ENCODE measurements around the gene ZNF497.

The ZNF497 gene

DNA sequence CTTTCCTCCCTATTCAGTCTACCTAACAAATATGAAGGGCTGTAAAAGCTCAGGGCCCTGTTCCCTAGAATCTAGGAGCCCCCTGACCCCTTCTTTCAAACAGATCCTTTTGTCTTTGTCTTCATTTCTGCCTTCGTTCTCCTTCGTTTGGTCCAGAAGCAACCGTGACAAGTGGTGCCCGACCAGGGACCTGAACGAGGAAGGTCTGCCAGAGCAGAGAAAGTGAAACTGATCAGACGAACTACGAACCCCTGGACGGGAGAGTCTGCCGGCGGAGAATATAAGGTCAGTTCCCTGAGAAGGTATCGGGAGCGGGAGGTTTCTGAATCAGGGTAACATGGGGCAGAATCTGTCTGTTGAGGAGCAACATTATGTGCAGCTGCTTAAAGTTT, 56.6 kb downstream of the ZNF497 start:
- no peak for DNase-seq

DNA sequence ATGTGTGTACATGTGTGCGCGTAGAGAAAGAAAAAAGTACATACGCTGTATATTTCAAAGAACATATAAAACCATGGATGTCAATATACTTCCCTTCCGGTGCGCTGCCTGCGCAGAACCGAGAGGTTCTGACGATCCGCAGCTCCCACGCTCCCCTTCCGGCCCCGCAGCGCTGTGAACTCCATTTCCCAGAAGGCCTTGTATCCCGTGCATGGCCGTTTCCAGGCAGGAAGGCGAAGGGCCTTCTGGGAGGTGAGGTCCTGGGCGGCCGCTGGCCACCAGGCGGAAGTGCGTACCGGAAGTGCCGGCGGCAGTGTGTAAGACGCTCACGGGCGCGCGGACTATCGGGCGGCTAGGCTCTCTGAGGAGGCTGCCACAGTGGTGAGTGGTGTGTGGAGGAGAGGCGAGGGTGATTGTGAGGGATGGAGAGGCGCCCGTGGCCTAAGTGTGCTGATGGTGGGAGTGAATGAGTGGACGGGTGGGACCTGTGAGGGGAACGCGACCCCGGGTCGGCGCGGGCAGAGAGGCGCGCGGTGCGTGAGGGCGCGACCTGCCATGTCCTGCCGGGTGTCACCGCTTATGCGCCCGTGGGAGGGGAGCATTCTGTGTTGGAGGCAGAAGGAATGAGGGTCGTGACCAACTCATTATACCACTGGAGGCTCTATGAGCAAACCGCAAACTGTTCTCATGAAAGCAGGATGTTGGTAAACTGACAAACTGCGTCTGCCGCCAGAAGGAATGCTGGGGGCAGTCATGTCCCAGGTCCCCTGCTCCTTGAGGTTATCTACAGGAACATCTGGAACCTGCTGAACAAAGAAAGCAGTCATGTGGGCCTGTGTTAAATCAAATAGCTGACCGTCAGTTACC, 57.3 kb downstream of the ZNF497 start, which contains the start of gene ERVK3-1:
Gene ERVK3-1 (plus strand): TSS at position 313 of the 867 bp plus-strand sequence. CDS start 6,792 bp downstream, outside the sequence.
- peak; percentile 84 to 94 (median 92) for DNase-seq

DNA sequence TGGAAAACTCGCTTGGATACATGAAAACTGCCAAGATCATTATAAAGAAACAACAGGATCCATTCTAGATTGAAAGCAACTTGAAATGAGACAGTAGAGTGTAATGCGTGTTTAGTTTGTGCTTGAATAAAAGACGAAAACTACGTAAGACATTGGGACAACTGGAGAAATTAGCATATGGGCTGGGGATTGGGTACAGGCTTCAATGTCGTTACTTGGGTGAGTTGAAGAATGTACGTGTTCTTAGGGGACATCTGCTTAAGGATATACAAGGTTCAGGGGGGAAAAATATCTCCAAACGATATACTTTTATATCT, 57.8 kb downstream of the ZNF497 start:
- no peak for DNase-seq

Measured in stimulated activated naive CD4-positive, alpha-beta T cell (primary cell).